NCI-H526 (cell line): ENCODE results near the gene SLC35F1.
"Not testable (repeated sequence)": the region's sequence is repeated elsewhere in the genome, so short reads cannot be mapped to it uniquely, and the experiment has no call there.

Experiments used
- DNase-seq, 2 experiments: peaks; one replicate each; lab custom pipeline; 2025; lab: John Stamatoyannopoulos, UW

SLC35F1 gene

DNA sequence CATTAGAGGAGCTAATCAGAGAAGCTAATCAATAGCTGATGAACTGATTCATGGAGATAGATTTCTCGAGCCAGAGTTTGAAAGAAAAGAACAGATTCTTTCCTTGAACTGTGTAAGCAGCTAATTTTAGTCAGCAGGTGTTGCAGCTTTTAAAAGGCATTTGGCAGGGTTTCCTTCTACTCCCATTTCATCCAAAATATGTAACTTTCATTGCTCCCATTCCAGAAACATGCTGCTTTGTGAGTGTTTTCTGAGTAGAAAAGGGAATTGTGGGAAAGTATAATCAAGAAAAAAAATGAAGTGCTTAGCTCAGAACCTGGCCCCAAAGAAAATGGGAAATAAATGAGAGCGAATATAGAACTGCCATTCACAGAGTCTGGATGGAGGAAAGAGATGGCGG is 20.8 kb downstream of the SLC35F1 start:
- no peak for DNase-seq

DNA sequence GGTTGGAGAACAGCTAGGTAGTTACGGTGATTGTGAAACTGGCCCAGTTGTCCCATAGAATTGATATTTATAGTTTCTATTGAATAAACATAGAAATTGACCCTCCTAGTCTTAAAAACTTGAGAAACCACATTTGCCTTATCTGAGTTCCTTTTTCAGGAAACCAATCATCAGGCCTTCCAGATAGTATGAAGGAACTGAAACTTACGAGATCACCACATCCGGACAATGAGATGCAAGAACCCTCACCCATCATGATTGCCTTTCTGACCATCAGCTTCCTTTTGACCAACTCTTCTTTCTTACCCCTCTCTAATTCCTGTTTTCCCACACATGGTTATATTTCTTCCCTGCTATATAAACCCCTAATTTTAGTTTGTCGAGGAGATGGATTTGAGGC is 21.8 kb downstream of the SLC35F1 start:
- DNase-seq: no peak

DNA sequence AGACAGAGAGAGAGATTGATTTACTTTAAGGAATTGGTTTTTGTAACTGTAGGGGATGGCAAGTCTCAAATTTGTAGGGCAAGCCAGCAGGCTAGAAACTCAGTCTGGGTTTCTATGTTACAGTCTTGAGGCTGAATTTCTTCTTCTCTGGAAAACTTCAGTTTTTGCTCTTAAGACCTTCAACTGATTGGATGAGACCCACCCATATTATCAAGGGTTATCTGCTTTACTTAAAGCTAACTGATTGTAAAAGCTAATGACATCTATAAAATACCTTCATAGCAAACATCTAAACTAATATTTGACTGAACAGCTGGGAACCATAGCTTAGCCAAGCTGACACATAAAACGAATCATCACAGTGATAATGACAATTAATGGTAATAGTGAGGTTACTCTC is 22.4 kb downstream of the SLC35F1 start:
- no peak for DNase-seq

DNA sequence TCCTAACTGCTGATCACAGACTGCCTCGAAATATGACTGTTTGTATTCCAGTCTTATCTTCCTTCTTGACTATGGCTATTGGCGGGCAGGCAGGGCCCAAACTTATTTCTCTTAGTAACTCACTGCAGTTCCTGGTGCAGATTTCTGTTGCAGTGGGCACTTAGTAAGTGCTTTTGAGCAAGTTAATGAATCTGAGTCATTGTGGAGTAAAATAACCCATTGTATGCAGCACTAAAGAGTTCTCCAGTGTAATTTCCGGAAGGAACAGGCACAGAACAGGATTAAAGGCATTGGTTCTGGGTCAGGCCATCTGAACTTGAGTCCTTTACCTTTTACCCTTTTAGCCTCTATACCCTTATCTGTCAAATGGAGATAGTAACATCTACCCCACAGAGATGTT is 23.6 kb downstream of the SLC35F1 start:
- DNase-seq: no peak

DNA sequence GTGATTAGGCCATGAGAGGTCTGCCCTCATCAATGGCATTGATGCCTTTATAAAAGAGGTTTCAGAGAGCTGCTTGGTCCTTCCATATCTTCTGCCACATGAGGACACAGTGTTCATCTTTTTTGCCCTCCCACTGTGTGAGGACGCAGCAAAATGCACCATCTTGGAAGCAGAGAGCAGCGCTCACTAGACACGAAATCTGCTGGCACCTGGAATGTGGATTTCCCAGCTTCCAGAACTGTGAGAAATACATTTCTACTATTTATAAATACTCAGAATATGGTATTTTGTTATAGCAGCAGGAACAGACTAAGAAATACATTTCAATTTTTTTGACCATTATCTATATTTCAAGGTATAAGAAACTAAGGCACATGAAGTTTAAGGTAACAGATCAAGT is 24.9 kb downstream of the SLC35F1 start:
- DNase-seq: no peak

- no peak for DNase-seq
These were observed 25.6 kb downstream of the SLC35F1 start for GRCh38 chr6:117932676-117933075.

- no peak for DNase-seq
These were observed 26.4 kb downstream of the SLC35F1 start for GRCh38 chr6:117933471-117933870.

DNA sequence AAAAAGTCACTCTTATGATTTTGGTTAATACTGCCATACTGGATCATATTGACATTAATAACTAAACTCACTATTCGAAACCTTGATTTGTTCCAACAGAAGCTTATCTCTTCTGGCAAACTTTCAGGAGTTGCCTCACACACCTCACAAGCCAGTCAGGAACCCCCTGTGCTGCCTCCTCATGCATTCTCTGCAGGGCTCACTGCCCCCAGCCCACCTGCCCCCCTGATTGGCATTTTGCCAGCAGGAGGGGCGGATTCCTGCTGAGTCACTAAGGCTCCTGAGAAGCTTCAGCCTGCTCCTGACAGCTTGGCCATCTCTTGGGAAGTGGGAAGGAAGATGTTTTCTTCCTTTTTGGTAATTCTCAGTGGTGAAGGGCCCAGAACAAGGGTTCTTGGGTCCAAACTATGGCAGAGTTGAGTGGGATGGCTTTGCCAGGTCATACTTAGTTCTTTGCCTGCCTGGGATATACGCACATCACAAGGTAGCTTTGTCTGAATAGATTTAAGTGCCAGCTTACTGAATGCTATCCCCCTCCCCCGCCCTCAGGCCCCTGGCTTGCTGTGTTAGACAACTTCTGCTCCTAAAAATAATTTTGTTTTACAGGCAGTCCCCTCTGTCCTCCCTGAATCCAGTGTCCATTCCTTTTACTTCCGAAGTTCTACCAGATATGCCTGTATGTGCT is 31.4 kb downstream of the SLC35F1 start:
- no peak for DNase-seq

DNA sequence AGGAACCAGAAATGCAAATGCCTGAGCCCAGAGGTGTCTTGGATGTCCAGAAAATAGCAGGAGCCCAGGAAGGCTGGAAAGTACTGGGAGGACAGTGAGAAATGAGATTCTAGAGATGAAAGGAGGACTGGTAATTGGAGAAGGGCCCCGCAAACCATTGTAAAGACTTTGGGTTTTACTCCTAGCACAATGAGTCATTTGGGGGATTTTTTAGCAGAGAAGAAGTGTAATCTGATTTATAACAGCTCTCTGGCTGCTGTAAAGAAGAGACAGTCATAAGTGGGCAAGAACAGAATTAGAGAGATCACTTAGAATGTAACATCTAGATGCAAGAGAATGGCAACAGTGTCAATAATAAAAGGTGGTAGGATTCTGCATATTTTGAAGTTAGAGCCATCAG is 40.2 kb downstream of the SLC35F1 start:
- DNase-seq: no peak

GRCh38 chr6:117951783-117952182 is 44.7 kb downstream of the SLC35F1 start:
- DNase-seq: no peak

DNA sequence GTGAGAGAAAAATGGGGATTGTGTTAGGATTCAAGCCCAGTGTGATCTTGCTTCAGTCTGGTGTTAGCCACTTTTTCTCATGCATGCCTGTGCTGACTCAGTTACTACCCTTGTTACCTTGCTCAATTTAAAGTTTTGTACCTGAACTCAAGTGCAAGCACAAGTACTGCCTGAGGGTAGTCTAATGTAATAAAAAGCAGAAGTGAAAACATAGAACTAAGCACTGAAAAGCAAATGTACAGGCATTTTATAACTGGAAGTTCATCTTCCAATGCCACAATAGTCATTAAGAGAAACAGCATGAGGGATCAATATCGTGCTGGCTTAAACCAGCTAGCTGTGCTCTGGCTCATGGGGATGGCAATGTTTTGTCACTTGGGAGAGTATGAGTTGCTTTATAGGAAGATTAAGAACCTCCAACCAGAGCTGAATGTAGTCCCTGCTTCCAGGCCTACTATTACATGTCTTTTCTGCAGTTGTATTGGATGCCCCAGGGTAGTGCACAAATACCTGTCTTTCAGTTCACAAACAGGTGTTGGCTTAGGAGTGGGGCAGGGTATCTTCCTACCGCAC is 48.7 kb downstream of the SLC35F1 start:
- DNase-seq: no peak

- peak in 1 of 2 experiments; percentile 9 for DNase-seq
These were observed 49.3 kb downstream of the SLC35F1 start for GRCh38 chr6:117956386-117956785.

- no peak for DNase-seq
These were observed 51.5 kb downstream of the SLC35F1 start for GRCh38 chr6:117958536-117958935.

GRCh38 chr6:117960877-117961276 is 53.8 kb downstream of the SLC35F1 start:
- no peak for DNase-seq

DNA sequence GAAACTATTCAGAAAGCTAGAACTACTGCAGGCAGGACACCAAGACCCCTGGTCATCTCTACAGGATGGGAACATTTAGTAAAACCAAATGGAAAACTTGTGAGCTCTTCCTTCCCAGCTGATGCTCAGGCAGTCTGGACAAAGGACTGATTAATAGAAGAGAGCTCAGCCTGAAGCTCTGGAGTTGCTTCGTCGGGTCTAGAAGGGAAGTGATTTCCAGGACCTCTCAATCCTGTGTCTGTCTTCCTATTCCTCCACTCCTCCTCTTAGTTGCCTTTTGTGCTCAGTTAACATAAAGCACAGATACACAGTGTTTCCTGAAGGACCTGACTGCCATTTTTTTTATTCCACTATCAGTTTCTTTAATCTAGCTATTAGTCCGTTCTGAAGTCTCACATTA is 54.2 kb downstream of the SLC35F1 start:
- no peak for DNase-seq

- not testable (repeated sequence) for DNase-seq
These were observed 58.7 kb downstream of the SLC35F1 start for GRCh38 chr6:117965763-117966162.

GRCh38 chr6:117971637-117972036 is 64.6 kb downstream of the SLC35F1 start:
- DNase-seq: no peak

- DNase-seq: no peak
These were observed 68.0 kb downstream of the SLC35F1 start for GRCh38 chr6:117974914-117975627.

DNA sequence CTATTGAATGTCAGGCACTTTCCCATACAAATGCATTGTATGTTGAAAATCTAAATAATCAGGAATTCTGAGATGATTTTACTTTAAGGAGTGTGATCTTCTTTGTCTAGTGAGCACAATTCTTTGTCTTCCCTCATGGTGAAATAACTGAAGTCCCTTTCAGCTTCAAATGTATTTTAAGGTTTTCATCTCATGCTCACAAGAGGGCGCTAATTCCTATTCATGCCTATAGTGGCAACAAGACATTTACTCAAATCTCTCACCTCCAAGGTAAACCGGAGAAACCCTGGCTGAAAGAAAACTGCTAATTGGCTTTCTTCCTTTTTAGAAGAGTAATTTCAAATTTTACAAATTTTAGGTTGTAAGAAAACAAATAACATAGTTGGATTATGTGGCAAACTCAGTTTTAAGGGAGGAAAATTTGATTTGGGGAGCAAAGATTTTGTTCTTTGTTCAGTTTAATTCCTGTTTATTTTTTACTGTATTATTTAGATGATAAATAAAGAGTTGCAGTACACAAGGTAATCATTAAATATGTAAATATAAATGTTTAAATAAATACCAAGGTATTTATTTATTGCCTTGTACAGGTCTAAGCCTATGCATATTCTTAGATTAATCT is 69.1 kb downstream of the SLC35F1 start:
- peak; percentile 2 to 79 for DNase-seq

GRCh38 chr6:117985916-117986315 is 78.9 kb downstream of the SLC35F1 start:
- no peak for DNase-seq

DNA sequence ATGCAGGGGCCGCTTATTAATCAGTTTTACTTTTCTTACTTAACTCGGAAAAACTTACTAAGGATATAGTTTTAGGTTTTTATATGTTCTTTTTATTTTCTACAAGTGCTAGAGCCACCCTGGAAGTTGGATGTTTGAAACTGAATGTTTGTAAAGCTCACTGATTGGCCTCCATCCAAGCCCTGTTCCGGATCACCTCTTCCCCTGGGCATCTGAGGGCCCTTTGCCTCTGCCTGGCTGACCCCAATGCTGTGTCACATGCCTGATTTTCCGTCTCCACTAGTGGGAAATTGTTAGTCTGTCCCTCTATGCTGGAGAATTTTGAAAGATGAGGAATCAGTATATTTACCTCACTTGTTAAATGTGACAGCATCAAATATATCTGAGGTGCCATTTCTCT is 79.3 kb downstream of the SLC35F1 start:
- DNase-seq: no peak

DNA sequence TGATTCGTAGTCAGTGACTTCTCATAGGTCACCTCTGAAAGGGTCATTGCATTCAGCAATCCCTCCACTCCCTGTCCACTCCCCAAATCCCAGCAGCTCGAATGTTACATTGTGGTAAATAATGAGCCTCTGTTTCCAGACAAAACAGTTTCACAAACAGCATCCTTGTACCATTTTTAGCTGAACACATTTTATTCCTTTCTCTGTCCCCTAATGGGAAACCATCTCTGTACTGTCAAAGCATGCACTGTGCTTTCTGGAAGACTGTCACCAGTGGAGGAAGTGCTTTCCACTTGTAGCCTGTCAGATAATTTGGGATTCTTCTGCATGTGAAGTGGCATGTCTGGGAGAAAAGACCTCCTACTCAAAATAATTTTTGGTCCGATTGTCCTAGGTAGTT is 82.0 kb downstream of the SLC35F1 start:
- DNase-seq: no peak

- DNase-seq: peak in 1 of 2 experiments; percentile 19
These were observed 83.1 kb downstream of the SLC35F1 start for GRCh38 chr6:117990151-117990550.
